Measurements from ENCODE around the gene CCDC136.
A peak's percentile ranks its signal among the peaks of the same experiment; 100 is the strongest.

CCDC136 gene

GRCh38 chr7:128865996-128866877 lies 74.5 kb downstream of the CCDC136 start:
- no peak for DNase-seq

- DNase-seq, result no peak
Observed at GRCh38 chr7:128867241-128867640, 75.5 kb downstream of the CCDC136 start.

GRCh38 chr7:128867842-128868623 lies 76.3 kb downstream of the CCDC136 start:
- no peak for DNase-seq

- no peak for DNase-seq
Observed at GRCh38 chr7:128868624-128869137, 76.9 kb downstream of the CCDC136 start.

GRCh38 chr7:128869138-128869943 lies 77.6 kb downstream of the CCDC136 start:
- DNase-seq, result peak; percentile 22

GRCh38 chr7:128869944-128870285 lies 78.1 kb downstream of the CCDC136 start:
- DNase-seq, result no peak

GRCh38 chr7:128871050-128871449 lies 79.3 kb downstream of the CCDC136 start:
- no peak for DNase-seq

Data from effector CD4-positive, alpha-beta T cell (primary cell).